Medulla oblongata (tissue), 1 donor: ENCODE data around the gene ADCY9.
A peak's percentile ranks its signal among the peaks of the same experiment; 100 is the strongest.
"Not testable (repeated sequence)": the region's sequence is repeated elsewhere in the genome, so short reads cannot be mapped to it uniquely, and the experiment has no call there.

Source experiments
- DNase-seq: peaks from one replicate; pipeline ENCODE4 v3.0.0-alpha.2; 2015; ENCODE audit errors: extremely low spot score

The ADCY9 gene

GRCh38 chr16:4116325-4117249 is at the start of gene ADCY9:
Gene ADCY9 (minus strand): TSS chr16:4116442. CDS start chr16:4115442, 1,000 bp downstream.
- peak; percentile 75 for DNase-seq

- no peak for DNase-seq
These were observed 44.6 kb upstream of the ADCY9 start for GRCh38 chr16:4160658-4161430.

GRCh38 chr16:4159726-4160125 is 43.5 kb upstream of the ADCY9 start:
- no peak for DNase-seq

GRCh38 chr16:4158143-4159093 is 42.2 kb upstream of the ADCY9 start:
- DNase-seq, result no peak

GRCh38 chr16:4157376-4157825 is 41.2 kb upstream of the ADCY9 start:
- DNase-seq, result no peak

- not testable (repeated sequence) for DNase-seq
These were observed 40.3 kb upstream of the ADCY9 start for GRCh38 chr16:4156503-4156902.

GRCh38 chr16:4153364-4153763 is 37.1 kb upstream of the ADCY9 start:
- DNase-seq, result not testable (repeated sequence)

GRCh38 chr16:4152267-4152666 is 36.0 kb upstream of the ADCY9 start:
- DNase-seq, result no peak

- no peak for DNase-seq
These were observed 31.0 kb upstream of the ADCY9 start for GRCh38 chr16:4147236-4147635.

GRCh38 chr16:4142268-4142667 is 26.0 kb upstream of the ADCY9 start:
- DNase-seq, result peak; percentile 22

GRCh38 chr16:4141604-4142003 is 25.4 kb upstream of the ADCY9 start:
- DNase-seq, result no peak

GRCh38 chr16:4140652-4141051 is 24.4 kb upstream of the ADCY9 start:
- peak; percentile 14 for DNase-seq

GRCh38 chr16:4139968-4140367 is 23.7 kb upstream of the ADCY9 start:
- no peak for DNase-seq

GRCh38 chr16:4138713-4139112 is 22.5 kb upstream of the ADCY9 start:
- DNase-seq, result no peak

GRCh38 chr16:4137438-4137837 is 21.2 kb upstream of the ADCY9 start:
- DNase-seq, result no peak

GRCh38 chr16:4136229-4136813 is 20.1 kb upstream of the ADCY9 start:
- no peak for DNase-seq

GRCh38 chr16:4135537-4135936 is 19.3 kb upstream of the ADCY9 start:
- DNase-seq, result no peak

GRCh38 chr16:4133897-4134372 is 17.7 kb upstream of the ADCY9 start:
- DNase-seq, result no peak

- DNase-seq, result no peak
These were observed 15.4 kb upstream of the ADCY9 start for GRCh38 chr16:4131621-4132020.

- no peak for DNase-seq
These were observed 8.5 kb upstream of the ADCY9 start for GRCh38 chr16:4124535-4125294.
